Left ventricle myocardium inferior (tissue), 1 donor: ENCODE data around the gene UGGT1. TPM values are rescaled to one million over a fixed set of nuclear protein-coding genes. Genes with fewer than 3 reads are reported as not detected.

Experiments used
- DNase-seq: peaks from one replicate; pipeline ENCODE4 v3.0.0-alpha.2; 2020
- H3K27ac ChIP-seq: fragments of 200-600 bp; replicated peaks from 2 replicates; pipeline ENCODE4 v1.8.0; 2021
- H3K27me3 ChIP-seq: fragments of 200-600 bp; 2 replicates; pipeline ENCODE4 v1.8.0; 2021; ENCODE audit warnings: low read depth
- H3K36me3 ChIP-seq: fragments of 200-600 bp; 2 replicates; pipeline ENCODE4 v1.8.0; 2021
- H3K4me1 ChIP-seq: fragments of 200-600 bp; 2 replicates; pipeline ENCODE4 v1.8.0; 2021
- H3K4me3 ChIP-seq: fragments of 200-600 bp; 2 replicates; pipeline ENCODE4 v1.8.0; 2021; ENCODE audit warnings: mild to moderate bottlenecking, moderate library complexity
- H3K9me3 ChIP-seq: fragments of 200-600 bp; replicated peaks from 2 replicates; pipeline ENCODE4 v1.8.0; 2021
- intact Hi-C: fragments of 100-400 bp; cut with micrococcal nuclease; formaldehyde crosslinking; loops from one replicate; pipeline ENCODE4 v1.11.0; 2022
- total RNA-seq: library from RNA; stranded (reverse); fragmentation: NEBNext Ultra II Directional; extraction: Animal tissue kit (Norgen Biotek cat#: 25700); gene quantifications from one replicate; pipeline ENCODE4 v1.2.1, GENCODE V29; 2021
- TF ChIP-seq, protein P1 (sequence below): fragments of 200-600 bp; IDR thresholded peaks from 2 replicates; pipeline ENCODE4 v1.8.0; 2021; ENCODE audit warnings: antibody characterized with exemption, mild to moderate bottlenecking, borderline replicate concordance
- donor health status: DM: no; HTN: yes; CAD: no; lungs with severe emphysema.

UGGT1 gene
- total RNA-seq, 1 donor from 2014 or later, result 30.3 TPM

DNA sequence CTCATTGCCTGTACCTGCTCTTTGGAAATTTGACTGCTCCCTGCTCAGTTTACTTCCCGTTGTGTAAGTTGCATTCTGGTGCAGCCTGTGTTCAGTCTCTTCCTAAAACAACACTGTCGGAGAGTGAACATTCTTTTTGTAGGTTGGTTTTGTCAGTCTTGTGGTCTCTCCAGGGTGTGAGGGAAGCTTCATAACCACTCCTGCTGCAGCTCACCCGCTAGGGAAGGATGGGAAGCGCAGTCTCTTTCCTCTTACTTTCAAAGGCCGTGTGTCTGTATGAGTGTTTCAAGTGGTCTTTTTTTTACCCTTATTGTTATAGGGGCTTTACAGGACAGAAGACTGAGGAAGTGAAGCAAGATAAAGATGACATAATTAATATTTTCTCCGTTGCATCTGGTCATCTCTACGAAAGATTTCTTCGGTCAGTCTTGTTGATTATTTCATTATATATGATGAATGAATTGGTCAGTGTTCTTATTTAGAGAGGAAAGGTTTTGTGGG, 87.2 kb downstream of the UGGT1 start:
- DNase-seq, result no peak
- Histone ChIP-seq H3K27ac (peak overlapping the region; percentile 79), H3K4me1 (peaks cover 26% of the 10 kb centered on the region), H3K9me3 (no peaks in the 10 kb centered on the region), H3K27me3 (no peaks in the 10 kb centered on the region), H3K36me3 (peaks cover 79% of the 10 kb centered on the region), H3K4me3 (no peak overlapping the region)
- intact Hi-C loops, result no loop called here
- TF ChIP-seq, protein P1, sequence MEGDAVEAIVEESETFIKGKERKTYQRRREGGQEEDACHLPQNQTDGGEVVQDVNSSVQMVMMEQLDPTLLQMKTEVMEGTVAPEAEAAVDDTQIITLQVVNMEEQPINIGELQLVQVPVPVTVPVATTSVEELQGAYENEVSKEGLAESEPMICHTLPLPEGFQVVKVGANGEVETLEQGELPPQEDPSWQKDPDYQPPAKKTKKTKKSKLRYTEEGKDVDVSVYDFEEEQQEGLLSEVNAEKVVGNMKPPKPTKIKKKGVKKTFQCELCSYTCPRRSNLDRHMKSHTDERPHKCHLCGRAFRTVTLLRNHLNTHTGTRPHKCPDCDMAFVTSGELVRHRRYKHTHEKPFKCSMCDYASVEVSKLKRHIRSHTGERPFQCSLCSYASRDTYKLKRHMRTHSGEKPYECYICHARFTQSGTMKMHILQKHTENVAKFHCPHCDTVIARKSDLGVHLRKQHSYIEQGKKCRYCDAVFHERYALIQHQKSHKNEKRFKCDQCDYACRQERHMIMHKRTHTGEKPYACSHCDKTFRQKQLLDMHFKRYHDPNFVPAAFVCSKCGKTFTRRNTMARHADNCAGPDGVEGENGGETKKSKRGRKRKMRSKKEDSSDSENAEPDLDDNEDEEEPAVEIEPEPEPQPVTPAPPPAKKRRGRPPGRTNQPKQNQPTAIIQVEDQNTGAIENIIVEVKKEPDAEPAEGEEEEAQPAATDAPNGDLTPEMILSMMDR, result no peak

- Histone ChIP-seq H3K36me3 (peaks cover 77% of the 10 kb centered on the region), H3K27me3 (no peaks in the 10 kb centered on the region), H3K4me3 (no peak overlapping the region), H3K4me1 (peaks cover 26% of the 10 kb centered on the region), H3K9me3 (no peaks in the 10 kb centered on the region), H3K27ac (peak overlapping the region; percentile 79)
- intact Hi-C loops, result no loop called here
- TF ChIP-seq, protein P1, result peak; percentile 76
- peak; percentile 42 for DNase-seq
These were observed 87.9 kb downstream of the UGGT1 start for GRCh38 chr2:128178650-128179460.

GRCh38 chr2:128179461-128179755, 88.4 kb downstream of the UGGT1 start:
- Histone ChIP-seq H3K4me1 (peaks cover 26% of the 10 kb centered on the region), H3K9me3 (no peaks in the 10 kb centered on the region), H3K36me3 (peaks cover 76% of the 10 kb centered on the region), H3K27ac (peak overlapping the region; percentile 79), H3K27me3 (no peaks in the 10 kb centered on the region), H3K4me3 (no peak overlapping the region)
- DNase-seq, result no peak
- TF ChIP-seq, protein P1, result no peak
- intact Hi-C loops, result no loop called here

GRCh38 chr2:128180031-128180430, 89.0 kb downstream of the UGGT1 start:
- TF ChIP-seq, protein P1, result no peak
- Histone ChIP-seq H3K9me3 (no peaks in the 10 kb centered on the region), H3K27me3 (no peaks in the 10 kb centered on the region), H3K27ac (no peak overlapping the region), H3K4me3 (no peak overlapping the region), H3K36me3 (peaks cover 75% of the 10 kb centered on the region), H3K4me1 (peaks cover 26% of the 10 kb centered on the region)
- DNase-seq, result no peak
- intact Hi-C loops, result no loop called here

DNA sequence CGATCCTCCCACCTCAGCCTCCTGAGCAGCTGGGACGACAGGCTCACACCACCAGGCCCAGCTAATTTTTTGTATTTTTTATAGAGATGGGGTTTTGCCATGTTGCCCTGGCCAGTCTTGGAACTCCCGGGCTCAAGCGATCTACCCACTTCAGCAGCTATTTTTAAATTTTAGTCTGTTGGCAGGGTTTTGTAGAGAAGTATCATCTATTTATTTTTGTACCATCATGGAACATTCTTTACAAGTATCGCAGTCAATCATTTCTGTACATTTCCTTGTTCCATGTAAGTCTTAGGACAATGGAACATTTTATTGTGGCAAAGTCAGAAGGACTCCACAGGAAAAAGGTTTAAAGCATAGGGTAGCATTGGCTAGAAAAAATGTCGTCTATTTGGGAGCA, 94.6 kb downstream of the UGGT1 start:
- no peak overlapping the region for H3K4me3 ChIP-seq
- H3K27ac ChIP-seq, result peak overlapping the region; percentile 65
- peaks cover 81% of the 10 kb centered on the region for H3K36me3 ChIP-seq
- no peak for DNase-seq
- peaks cover 21% of the 10 kb centered on the region for H3K4me1 ChIP-seq
- intact Hi-C loops, result no loop called here
- TF ChIP-seq, protein P1, result no peak
- no peaks in the 10 kb centered on the region for H3K9me3 ChIP-seq
- no peaks in the 10 kb centered on the region for H3K27me3 ChIP-seq
